ENCODE data around the gene SLC1A4.
"Not testable (repeated sequence)": the region's sequence is repeated elsewhere in the genome, so short reads cannot be mapped to it uniquely, and the experiment has no call there.

SLC1A4 gene

DNA sequence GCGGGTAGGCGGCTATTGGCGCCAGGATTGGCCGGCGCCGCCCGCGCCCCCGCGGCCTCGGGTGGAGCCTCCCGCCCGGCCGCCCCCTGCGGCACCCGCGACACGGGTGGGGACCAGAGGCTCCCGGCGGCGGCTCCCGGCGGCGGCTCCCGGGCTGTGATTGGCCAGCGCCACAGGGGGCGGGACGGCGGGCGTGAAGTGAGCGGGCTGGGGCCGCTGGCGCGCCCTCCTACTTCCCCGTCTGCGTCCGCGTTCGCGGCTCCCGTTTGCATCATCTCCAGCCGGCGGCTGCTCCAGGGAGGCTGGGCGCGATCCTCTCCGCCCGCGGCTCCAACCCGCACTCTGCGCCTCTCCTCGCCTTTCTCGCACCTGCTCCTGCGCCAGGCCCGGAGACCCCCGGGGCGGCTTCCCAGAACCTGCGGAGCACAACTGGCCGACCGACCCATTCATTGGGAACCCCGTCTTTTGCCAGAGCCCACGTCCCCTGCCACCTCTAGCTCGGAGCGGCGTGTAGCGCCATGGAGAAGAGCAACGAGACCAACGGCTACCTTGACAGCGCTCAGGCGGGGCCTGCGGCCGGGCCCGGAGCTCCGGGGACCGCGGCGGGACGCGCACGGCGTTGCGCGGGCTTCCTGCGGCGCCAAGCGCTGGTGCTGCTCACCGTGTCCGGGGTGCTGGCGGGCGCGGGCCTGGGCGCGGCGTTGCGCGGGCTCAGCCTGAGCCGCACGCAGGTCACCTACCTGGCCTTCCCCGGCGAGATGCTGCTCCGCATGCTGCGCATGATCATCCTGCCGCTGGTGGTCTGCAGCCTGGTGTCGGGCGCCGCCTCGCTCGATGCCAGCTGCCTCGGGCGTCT, at the start of gene SLC1A4:
TSS of gene SLC1A4 (plus strand) at position 274 of the 856 bp plus-strand sequence. CDS start at position 519, 245 bp downstream.
- DNase-seq: peak; percentile 89

DNA sequence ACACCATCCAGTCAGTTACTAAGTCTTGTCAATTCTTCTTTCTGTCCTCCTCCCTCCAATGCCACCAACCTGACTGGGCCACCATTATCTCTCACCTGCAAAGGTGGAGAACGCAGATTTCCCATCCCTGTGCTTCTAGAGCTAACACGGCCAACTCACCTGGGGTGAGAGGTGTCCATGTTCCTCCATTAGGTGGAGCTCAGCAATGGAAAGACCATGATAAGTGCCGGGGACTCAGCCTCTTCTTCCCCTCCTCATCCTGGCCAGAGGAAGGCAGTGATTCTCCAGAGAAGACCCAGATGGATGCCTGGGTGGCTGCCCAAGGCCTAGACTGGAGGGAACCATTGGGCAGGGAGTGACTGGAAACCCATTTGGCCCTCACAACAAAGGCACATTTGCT, 48.1 kb upstream of the SLC1A4 start:
- DNase-seq: no peak

DNA sequence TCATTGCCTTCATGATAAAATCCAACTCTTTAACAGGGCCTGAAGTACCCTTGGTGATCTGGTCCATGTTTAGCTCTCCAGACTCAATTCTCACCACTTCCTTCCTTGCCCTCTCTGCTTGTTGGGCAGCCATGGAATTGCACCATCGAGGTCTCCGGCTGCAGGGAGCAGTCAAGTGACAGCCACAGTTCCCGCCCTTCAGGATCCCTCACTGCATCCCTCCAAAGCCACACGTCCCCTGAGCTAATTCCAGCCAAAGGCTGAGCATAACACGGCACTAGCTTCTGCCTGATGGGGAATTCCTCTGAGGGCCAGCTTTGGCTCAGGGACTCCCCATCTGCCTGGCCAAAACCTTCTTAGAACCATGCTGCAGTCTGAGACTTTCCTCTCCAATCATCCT, 47.4 kb upstream of the SLC1A4 start:
- no peak for DNase-seq

GRCh38 chr2:64942693-64943092, 46.5 kb upstream of the SLC1A4 start:
- no peak for DNase-seq

GRCh38 chr2:64943387-64944150, 45.6 kb upstream of the SLC1A4 start:
- DNase-seq: no peak

DNA sequence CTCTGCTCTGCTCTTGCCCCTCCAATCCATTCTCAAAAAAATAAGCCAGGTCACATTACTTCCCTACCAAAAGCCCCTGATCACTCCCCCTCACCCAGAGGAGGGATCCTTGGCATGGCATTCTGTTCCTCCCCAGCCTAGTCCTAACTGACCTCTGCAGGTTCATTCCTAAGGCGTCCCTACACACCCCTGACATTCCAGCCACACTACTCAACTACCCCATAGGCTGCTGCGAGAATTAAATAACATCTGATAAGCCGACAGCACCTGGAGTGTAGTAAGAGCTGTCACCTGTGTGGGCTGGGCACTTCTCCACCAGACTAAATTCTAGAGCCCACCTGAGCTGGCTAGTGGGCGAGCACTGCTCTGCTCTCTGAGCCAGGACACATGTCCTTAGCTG, 44.7 kb upstream of the SLC1A4 start:
- DNase-seq: no peak

GRCh38 chr2:64945973-64946768, 43.0 kb upstream of the SLC1A4 start:
- DNase-seq: peak; percentile 84

- DNase-seq: no peak
Observed at GRCh38 chr2:64946769-64947247, 42.4 kb upstream of the SLC1A4 start.

DNA sequence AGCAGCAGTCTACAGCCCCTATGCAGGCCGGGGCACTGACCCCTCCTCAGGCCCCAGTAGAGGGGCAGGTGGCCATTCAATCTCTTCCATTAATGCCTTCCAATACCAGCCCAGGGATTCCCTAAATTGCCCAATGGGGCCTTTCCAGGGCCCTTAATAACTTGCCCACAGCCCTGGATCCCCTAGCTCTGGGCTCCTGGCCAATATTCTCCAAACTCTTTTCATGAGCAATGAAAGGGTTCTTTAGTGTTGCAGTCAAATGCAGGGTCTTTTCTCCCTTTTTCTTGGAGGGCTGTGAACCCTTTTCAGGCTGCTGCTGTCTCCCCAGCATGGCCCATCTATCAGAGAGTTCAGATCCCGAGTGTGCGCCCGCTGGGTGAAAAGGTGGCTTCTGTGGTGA, 41.3 kb upstream of the SLC1A4 start:
- no peak for DNase-seq

DNA sequence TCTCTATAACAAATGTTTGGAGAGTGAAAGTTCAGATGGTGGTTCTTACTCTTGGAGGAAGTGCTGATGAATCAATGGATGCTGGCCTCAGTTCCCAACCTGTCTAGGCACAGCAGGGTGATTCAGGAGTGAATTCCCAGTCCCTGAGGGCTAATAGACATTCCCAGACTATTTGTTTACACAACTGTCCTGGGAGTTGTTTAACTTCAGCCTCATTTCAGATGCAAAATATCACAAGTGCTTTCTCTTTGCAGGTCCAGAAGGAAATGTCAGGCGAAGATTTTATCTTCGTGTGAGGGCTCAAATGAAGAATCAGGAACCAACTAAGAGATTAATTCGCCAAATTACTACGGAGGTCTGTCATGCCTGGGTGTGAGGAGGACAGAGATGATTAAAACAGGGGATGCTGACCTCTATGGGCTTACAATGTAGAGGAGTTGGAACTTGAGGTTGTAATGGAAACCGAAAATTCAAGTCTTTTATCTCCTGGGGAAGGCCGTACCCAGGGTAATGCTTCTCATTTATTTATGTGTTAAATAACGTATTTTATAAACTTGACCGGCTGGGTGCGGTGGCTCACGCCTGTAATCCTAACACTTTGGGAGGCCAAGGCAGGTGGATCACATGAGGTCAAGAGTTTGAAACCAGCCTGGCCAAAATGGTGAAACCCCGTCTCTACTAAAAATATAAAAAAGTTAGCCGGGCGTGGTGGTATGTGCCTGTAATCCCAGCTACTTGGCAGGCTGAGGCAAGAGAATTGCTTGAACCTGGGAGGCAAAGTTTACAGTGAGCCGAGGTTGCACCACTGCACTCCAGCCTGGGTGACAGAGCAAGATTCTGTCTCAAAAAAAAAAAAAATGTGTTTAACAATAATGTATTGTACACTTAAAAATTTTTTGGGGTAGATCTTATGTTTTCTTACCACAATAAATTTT, 38.7 kb upstream of the SLC1A4 start:
- DNase-seq: no peak

- DNase-seq: no peak
Observed at GRCh38 chr2:64951306-64951953, 37.8 kb upstream of the SLC1A4 start.

DNA sequence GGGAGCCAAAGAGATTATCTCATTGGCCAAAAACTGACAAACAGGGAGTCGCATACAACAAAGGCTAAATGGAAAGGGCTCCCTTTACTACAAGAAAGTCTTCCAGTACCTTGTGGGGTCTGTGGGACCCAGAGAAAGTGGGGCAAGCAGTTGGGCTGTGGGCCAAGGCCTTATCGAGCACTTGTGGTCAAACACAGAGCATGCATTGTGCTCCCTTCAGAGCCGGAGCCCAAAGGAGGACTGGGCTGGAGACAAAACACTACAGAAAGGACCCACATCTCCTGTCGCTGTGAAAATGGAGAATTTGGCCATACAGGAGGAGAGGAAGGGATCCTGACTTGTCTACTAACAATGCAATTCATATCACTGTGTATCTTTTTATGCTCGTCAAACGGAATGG, 37.1 kb upstream of the SLC1A4 start:
- DNase-seq: no peak

DNA sequence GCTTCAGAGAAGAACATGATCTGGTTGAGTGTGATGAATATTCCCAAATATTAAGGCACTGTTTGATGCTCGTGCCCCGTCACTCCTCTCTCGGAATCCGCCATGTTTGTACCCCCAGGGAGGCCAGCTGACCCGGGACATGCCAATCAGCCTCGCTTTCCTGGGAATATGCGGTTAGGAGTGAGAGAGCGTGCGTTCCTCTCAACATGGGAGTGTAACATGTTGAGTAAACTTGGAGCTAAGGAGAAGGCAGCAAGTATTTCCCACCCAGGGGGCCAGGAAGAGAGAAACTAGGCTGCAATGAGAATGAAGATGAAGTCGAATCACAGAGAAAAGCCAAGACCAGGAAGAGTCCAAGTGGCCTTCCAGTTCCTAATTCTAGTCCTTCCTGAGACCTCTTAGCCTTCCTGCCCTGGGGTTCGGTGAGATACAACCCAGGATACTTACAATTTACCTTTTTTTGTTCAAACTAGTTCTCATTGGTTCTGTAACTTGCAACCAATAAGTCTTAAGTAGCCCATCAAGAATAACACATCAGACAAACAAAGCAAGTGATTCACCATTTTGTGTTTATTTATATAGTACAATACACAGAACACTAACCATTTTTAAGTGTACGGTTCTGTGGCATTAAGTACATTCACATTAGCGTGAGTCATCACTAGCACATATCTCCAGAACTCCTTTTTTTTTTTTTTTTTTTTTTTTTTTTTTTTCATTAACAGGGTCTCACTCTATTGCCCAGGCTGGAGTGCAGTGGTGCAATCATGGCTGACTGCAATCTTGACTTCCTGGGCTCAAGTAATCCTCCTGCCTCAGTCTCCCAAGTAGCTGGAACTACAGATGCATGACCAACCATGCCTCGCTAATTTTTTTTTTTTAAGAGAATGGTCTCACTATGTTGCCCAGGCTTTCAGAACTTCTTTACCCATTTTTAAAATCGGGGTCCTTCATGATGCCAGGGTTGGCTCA, 36.4 kb upstream of the SLC1A4 start:
- no peak for DNase-seq

DNA sequence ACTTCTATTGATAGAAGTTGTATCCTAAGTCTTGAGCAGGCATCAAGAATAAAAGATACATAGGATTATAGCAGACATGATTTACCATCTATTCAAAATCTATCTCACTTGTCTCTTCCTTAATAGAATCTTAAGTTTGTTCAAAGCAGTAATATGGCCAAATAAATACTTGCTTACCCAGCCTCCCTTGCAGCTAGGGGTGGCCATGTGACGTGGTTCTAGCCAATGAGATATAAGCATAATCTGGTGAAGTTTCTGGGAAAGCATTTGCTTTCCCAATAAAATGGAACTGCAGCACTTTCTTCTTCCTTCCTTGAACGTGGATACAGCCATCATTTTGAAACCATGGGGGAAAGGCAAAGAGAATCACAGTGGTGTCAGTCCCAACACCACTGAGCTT, 33.7 kb upstream of the SLC1A4 start:
- DNase-seq: no peak

- no peak for DNase-seq
Observed at GRCh38 chr2:64957109-64957903, 31.9 kb upstream of the SLC1A4 start.

GRCh38 chr2:64958556-64958955, 30.6 kb upstream of the SLC1A4 start:
- DNase-seq: no peak

DNA sequence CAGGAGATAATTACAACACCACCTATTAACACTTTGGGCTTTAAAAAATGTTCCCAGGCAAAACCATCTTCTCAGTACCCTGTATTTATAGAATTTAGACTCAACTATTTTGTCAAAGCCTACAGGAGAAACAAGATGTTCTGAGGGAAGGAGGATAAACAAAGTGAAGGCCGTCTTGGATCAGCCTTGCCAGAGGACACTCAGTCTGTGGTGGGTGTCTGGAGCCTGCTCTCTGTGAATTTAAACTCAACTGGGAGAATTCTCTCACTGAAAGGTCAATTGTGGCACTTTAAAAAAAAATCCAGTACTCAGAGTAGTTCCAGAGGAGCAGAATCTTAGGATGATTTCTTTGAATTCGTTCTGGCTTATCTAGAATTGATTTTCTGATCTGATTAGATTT, 28.4 kb upstream of the SLC1A4 start:
- DNase-seq: no peak

- not testable (repeated sequence) for DNase-seq
Observed at GRCh38 chr2:64963138-64963537, 26.1 kb upstream of the SLC1A4 start.

DNA sequence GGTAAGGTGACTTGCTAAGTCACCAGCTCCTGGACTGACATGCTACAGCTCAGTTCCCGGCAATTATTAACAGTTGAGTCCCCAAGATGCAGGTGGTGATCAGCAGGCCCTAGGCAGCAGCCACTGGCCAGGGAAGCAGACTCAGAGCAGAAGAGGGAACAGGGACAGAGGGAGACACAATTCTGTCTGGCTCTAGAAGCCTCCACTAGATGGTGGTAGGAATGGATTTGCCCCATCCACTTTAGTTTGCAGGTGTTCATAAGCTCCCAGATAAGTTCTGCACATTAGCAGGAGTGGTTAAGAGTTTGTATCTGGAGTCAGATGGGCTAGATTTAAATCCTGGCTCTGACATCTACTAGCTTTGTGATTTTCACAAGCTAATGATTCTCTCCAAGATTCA, 25.5 kb upstream of the SLC1A4 start:
- no peak for DNase-seq

All from activated CD8-positive, alpha-beta memory T cell treated with anti-CD3 and anti-CD28 coated beads, Interleukin-2, amount 50 U/mL, for 48 hours (primary cell).